ENCODE measurements around the gene TNFAIP1. TPM values are rescaled to one million over a fixed set of nuclear protein-coding genes. Genes with fewer than 3 reads are reported as not detected.

Gene TNFAIP1
- polyA plus RNA-seq, 2 of the 4 experiments (the other 2 are of a cell fraction) = 38.8 to 68.3 TPM

- no peak overlapping the region for H3K27ac ChIP-seq
Measured at GRCh38 chr17:28395968-28396367, 60.4 kb downstream of the TNFAIP1 start.

More at GRCh38 chr17:28395968-28396367, 60.4 kb downstream of the TNFAIP1 start:
- FAIRE-seq (no peak), DNase-seq (ENCODE audit: low read depth in 1 of 2, low spot score in 1 of 2) (no peak), ATAC-seq (no peak)
- H3K4me3 ChIP-seq = no peak overlapping the region
- H3K4me2 ChIP-seq = no peak overlapping the region
- TF ChIP-seq, protein P1, sequence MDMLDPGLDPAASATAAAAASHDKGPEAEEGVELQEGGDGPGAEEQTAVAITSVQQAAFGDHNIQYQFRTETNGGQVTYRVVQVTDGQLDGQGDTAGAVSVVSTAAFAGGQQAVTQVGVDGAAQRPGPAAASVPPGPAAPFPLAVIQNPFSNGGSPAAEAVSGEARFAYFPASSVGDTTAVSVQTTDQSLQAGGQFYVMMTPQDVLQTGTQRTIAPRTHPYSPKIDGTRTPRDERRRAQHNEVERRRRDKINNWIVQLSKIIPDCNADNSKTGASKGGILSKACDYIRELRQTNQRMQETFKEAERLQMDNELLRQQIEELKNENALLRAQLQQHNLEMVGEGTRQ (IDR thresholded peaks at IDR 0.05) = no peak
- 0 out of 2 replicates have a peak, but pooled peaks have one; percentile 55 for TF ChIP-seq POLR2AphosphoS2 (conservative IDR thresholded peaks at IDR 0.05; ENCODE audit: low read length)
- TF ChIP-seq, protein P2, sequence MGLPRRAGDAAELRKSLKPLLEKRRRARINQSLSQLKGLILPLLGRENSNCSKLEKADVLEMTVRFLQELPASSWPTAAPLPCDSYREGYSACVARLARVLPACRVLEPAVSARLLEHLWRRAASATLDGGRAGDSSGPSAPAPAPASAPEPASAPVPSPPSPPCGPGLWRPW (IDR thresholded peaks at IDR 0.05) = no peak
- ChIA-PET CTCF (interaction anchor here (1.2 to 3.0 kb wide), 4 partner anchors 10 to 20 kb away, joined by 4 to 12 read pairs (median 5); partner anchors contain the start of gene SLC46A1), POLR2A (interaction anchor here (1.5 kb wide), 1 partner anchor 38 kb away, joined by 6 read pairs; the partner anchor contains the start of gene POLDIP2)
- H3K9me3 ChIP-seq = no peaks in the 10 kb centered on the region
- WGBS (ENCODE audit: missing lambda C conversion rate) = 83% methylated on average over 6 of the region's 6 CpGs
- peaks cover 14% of the 10 kb centered on the region for H3K4me1 ChIP-seq

Other genes with a start within 250 kb of the TNFAIP1 start
- gene TMEM97, start 16.6 kb upstream of the TNFAIP1 start, polyA plus RNA-seq (2011; rRNA removed) = 90.9 and 98.7 TPM in 2 replicates
- 65.0 to 75.6 TPM (median 70.2 TPM) in 3 replicates for gene TMEM97, start 16.6 kb upstream of the TNFAIP1 start, polyA plus RNA-seq (2017; fragmentation: RNase III; extraction: RNeasy Plus Mini Kit Qiagen cat#74134 plus additional on column Dnase treatment)
- gene IFT20, start 289 bp upstream of the TNFAIP1 start, polyA plus RNA-seq (2011; rRNA removed) = 58.7 and 72.1 TPM in 2 replicates
- 53.8 to 57.4 TPM (median 56.8 TPM) in 3 replicates for gene IFT20, start 289 bp upstream of the TNFAIP1 start, polyA plus RNA-seq (2017; fragmentation: RNase III; extraction: RNeasy Plus Mini Kit Qiagen cat#74134 plus additional on column Dnase treatment)
- gene POLDIP2, start 21.8 kb downstream of the TNFAIP1 start, polyA plus RNA-seq (2011; rRNA removed) = 132 and 162 TPM in 2 replicates
- 125 to 130 TPM (median 127 TPM) in 3 replicates for gene POLDIP2, start 21.8 kb downstream of the TNFAIP1 start, polyA plus RNA-seq (2017; fragmentation: RNase III; extraction: RNeasy Plus Mini Kit Qiagen cat#74134 plus additional on column Dnase treatment)
- gene SEBOX, start 29.4 kb downstream of the TNFAIP1 start, polyA plus RNA-seq (2011; rRNA removed) = not detected in 2 replicates
- gene SEBOX, start 29.4 kb downstream of the TNFAIP1 start, polyA plus RNA-seq (2017; fragmentation: RNase III; extraction: RNeasy Plus Mini Kit Qiagen cat#74134 plus additional on column Dnase treatment) = not detected in 3 replicates
- 10.2 and 14.2 TPM in 2 replicates for gene VTN, start 34.5 kb downstream of the TNFAIP1 start, polyA plus RNA-seq (2011; rRNA removed)
- gene VTN, start 34.5 kb downstream of the TNFAIP1 start, polyA plus RNA-seq (2017; fragmentation: RNase III; extraction: RNeasy Plus Mini Kit Qiagen cat#74134 plus additional on column Dnase treatment) = 24.5 to 31.1 TPM (median 25.5 TPM) in 3 replicates
- gene SARM1, start 35.9 kb downstream of the TNFAIP1 start, polyA plus RNA-seq (2011; rRNA removed) = 4.0 and 4.8 TPM in 2 replicates
- 6.1 to 7.5 TPM (median 6.9 TPM) in 3 replicates for gene SARM1, start 35.9 kb downstream of the TNFAIP1 start, polyA plus RNA-seq (2017; fragmentation: RNase III; extraction: RNeasy Plus Mini Kit Qiagen cat#74134 plus additional on column Dnase treatment)
- 12.8 and 21.4 TPM in 2 replicates for gene SLC46A1, start 70.5 kb downstream of the TNFAIP1 start, polyA plus RNA-seq (2011; rRNA removed)
- 21.5 to 23.8 TPM (median 23.7 TPM) in 3 replicates for gene SLC46A1, start 70.5 kb downstream of the TNFAIP1 start, polyA plus RNA-seq (2017; fragmentation: RNase III; extraction: RNeasy Plus Mini Kit Qiagen cat#74134 plus additional on column Dnase treatment)
- 0.06 and 0.16 TPM in 2 replicates for gene SLC13A2, start 137.9 kb downstream of the TNFAIP1 start, polyA plus RNA-seq (2011; rRNA removed)
- gene SLC13A2, start 137.9 kb downstream of the TNFAIP1 start, polyA plus RNA-seq (2017; fragmentation: RNase III; extraction: RNeasy Plus Mini Kit Qiagen cat#74134 plus additional on column Dnase treatment) = not detected in 3 replicates
- not detected in 2 replicates for gene FOXN1, start 170.6 kb downstream of the TNFAIP1 start, polyA plus RNA-seq (2011; rRNA removed)
- not detected in 3 replicates for gene FOXN1, start 170.6 kb downstream of the TNFAIP1 start, polyA plus RNA-seq (2017; fragmentation: RNase III; extraction: RNeasy Plus Mini Kit Qiagen cat#74134 plus additional on column Dnase treatment)
- gene UNC119, start 216.9 kb downstream of the TNFAIP1 start, polyA plus RNA-seq (2011; rRNA removed) = 50.5 and 53.5 TPM in 2 replicates
- gene UNC119, start 216.9 kb downstream of the TNFAIP1 start, polyA plus RNA-seq (2017; fragmentation: RNase III; extraction: RNeasy Plus Mini Kit Qiagen cat#74134 plus additional on column Dnase treatment) = 22.8 to 27.8 TPM (median 26.0 TPM) in 3 replicates
- 50.0 and 53.2 TPM in 2 replicates for gene PIGS, start 235.8 kb downstream of the TNFAIP1 start, polyA plus RNA-seq (2011; rRNA removed)
- gene PIGS, start 235.8 kb downstream of the TNFAIP1 start, polyA plus RNA-seq (2017; fragmentation: RNase III; extraction: RNeasy Plus Mini Kit Qiagen cat#74134 plus additional on column Dnase treatment) = 46.6 to 53.3 TPM (median 53.2 TPM) in 3 replicates
- 6.3 and 10.1 TPM in 2 replicates for gene ALDOC, start 241.1 kb downstream of the TNFAIP1 start, polyA plus RNA-seq (2011; rRNA removed)
- 1.7 to 1.9 TPM (median 1.9 TPM) in 3 replicates for gene ALDOC, start 241.1 kb downstream of the TNFAIP1 start, polyA plus RNA-seq (2017; fragmentation: RNase III; extraction: RNeasy Plus Mini Kit Qiagen cat#74134 plus additional on column Dnase treatment)